ENCODE measurements around the gene CCM2L.

Gene CCM2L

GRCh38 chr20:32080783-32081182 lies 70.5 kb downstream of the CCM2L start:
- no peaks in the 10 kb centered on the region for H3K36me3 ChIP-seq (ENCODE audit: insufficient read depth, low read depth, low read length)
- H3K4me3 ChIP-seq (ENCODE audit: low read length): no peak overlapping the region
- H3K27ac ChIP-seq (ENCODE audit: low read length): no peak overlapping the region
- no peak overlapping the region for H3K9ac ChIP-seq (ENCODE audit: low read depth, low read length)
- no peaks in the 10 kb centered on the region for H3K4me1 ChIP-seq (ENCODE audit: insufficient read depth, low read length)
- H3K27me3 ChIP-seq (ENCODE audit: insufficient read depth, low read length): no peaks in the 10 kb centered on the region
- H3K9me3 ChIP-seq (ENCODE audit: insufficient read depth, low read depth, low read length): no peaks in the 10 kb centered on the region
